GM21825 (cell line): ENCODE data around the gene PPP1R9A.

ENCODE experiments used
- ATAC-seq: cut with Tn5 transposase; IDR thresholded peaks from one replicate; pipeline ENCODE4 v1.9.1; 2021; ENCODE audit warnings: mild to moderate bottlenecking, moderate library complexity; ENCODE audit not compliant: unreplicated experiment

Gene PPP1R9A

DNA sequence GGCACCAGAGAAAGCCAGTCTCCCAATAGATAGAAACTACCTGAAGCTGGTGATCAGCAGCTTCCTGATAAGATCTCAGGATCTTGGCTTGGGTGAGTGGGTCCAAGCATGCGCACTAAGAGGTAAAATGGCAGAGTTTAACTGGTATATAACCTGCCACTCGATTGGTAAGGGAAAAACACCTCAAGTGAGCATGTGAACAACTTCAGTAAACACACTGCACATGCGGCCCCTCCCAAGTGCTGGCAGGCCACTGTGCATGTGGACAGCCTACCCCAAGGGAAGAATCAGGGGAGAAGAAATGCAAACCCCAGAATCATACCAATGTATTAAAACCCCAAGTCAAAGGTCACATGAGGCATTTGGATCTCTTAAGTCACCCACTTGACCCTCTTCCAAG is 434.6 kb downstream of the PPP1R9A start:
- ATAC-seq, result no peak

DNA sequence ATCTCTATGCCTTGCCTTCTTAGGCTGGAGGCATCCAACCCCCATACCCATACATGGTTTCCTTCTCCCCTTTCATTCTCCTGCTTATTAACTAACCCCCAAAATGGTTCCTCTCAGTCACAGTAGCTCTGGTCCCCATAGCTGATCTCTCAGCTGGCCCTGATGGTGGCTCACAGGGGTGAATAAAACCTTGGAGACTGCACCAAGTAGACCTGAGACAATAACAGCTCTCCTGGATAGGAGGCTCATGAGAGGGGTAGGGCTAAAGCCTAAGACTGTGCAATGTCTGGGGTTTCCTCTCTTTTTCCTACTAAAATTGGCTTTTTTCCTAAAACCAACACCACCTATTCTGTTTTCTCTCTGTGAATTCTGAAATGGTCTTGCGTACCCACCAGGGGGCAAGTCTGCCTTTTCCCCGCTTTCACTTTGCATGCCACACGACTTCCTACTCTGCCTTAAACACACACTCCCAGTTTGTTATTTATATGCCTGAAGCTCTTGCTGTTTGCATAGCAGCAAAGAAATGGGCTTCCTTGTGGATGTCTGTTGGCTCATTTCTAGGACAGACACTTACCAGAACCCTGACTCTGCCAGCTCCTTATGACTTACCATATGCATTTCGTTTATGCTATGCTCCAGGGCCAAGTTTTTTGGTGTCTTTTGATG is 435.4 kb downstream of the PPP1R9A start:
- no peak for ATAC-seq
